AG04450 (cell line): ENCODE data around the gene CDK11B. TPM values are rescaled to one million over a fixed set of nuclear protein-coding genes. Genes with fewer than 3 reads are reported as not detected.

ENCODE experiments used
- CTCF ChIA-PET: fragments of 300-600, 350-600 bp; formaldehyde crosslinking; extraction: SDS; loops from one replicate; lab custom pipeline; 2022; ENCODE audit warnings: antibody characterized with exemption, inconsistent platforms; lab: Charles Lee
- POLR2A ChIA-PET: fragments of 350-600 bp; formaldehyde crosslinking; extraction: SDS; loops from one replicate; lab custom pipeline; 2021; ENCODE audit warnings: antibody characterized with exemption, inconsistent platforms; lab: Yijun Ruan, JAX
- DNase-seq: peaks from one replicate; pipeline ENCODE4 v3.0.0-alpha.2; 2011; ENCODE audit warnings: low read depth, low spot score
- H3K27ac ChIP-seq: one replicate; pipeline ENCODE4 v1.5.1; 2012; ENCODE audit warnings: low read depth, low read length, control low read depth
- H3K27me3 ChIP-seq: one replicate; pipeline ENCODE4 v1.6.0; 2012; ENCODE audit warnings: low read length; ENCODE audit not compliant: control insufficient read depth, insufficient read depth
- H3K4me3 ChIP-seq: 2 replicates; pipeline ENCODE4 v1.5.1; 2011; ENCODE audit warnings: mild to moderate bottlenecking, low read depth, low read length, control low read depth
- H3K9me3 ChIP-seq: 2 replicates; pipeline ENCODE4 v1.5.1; 2012; ENCODE audit warnings: low read length; ENCODE audit not compliant: control insufficient read depth, insufficient read depth
- CTCF ChIP-seq: IDR thresholded peaks from 2 replicates; pipeline ENCODE4 v1.5.1; 2011; ENCODE audit warnings: low read depth, low read length, control low read depth, inconsistent platforms
- polyA plus RNA-seq: library from polyadenylated mRNA; depleted of rRNA; stranded (reverse); fragments of >200 nt; gene quantifications from 2 replicates; pipeline ENCODE4 v1.2.3, GENCODE V29; 2011

Gene CDK11B
- polyA plus RNA-seq, 1 experiment = 6.7 TPM

GRCh38 chr1:1599030-1599934, 59.5 kb downstream of the CDK11B start:
- ChIA-PET CTCF (no interaction called here), POLR2A (no interaction called here)
- no peak overlapping the region for H3K27ac ChIP-seq
- peak overlapping the region; percentile 36; the same call in 1 of the 2 replicates for H3K4me3 ChIP-seq
- peaks cover 28% of the 10 kb centered on the region for H3K27me3 ChIP-seq
- TF ChIP-seq CTCF = no peak
- H3K9me3 ChIP-seq = no peaks in the 10 kb centered on the region; the same call in 1 of the 2 replicates
- DNase-seq = no peak

DNA sequence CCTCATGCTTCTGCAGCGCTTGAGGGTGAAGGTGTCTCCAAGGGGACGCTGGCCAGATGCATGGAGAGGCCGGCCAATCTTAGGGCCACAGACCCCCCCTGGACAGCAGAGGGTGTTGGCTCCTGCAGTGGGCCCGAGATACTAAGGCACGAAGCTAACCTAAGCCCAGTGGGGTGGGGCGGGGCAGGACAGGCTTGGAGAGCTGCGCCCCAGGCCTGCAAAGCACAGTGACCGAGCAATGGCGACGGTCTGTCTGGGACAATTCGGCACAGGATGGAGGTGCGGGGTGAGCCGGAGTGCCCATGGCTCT, 60.1 kb downstream of the CDK11B start:
- ChIA-PET POLR2A (no interaction called here), CTCF (no interaction called here)
- no peak for DNase-seq
- Histone ChIP-seq H3K9me3 (no peaks in the 10 kb centered on the region; the same call in 1 of the 2 replicates), H3K4me3 (no peak overlapping the region), H3K27me3 (peaks cover 28% of the 10 kb centered on the region), H3K27ac (no peak overlapping the region)
- TF ChIP-seq CTCF = no peak

- H3K4me3 ChIP-seq = no peak overlapping the region
- DNase-seq = no peak
- H3K27me3 ChIP-seq = peaks cover 28% of the 10 kb centered on the region
- POLR2A ChIA-PET = interaction anchor here (1.0 kb wide), 1 partner anchor 21 kb away, joined by 3 read pairs; no protein-coding TSS in a partner anchor
- no peak overlapping the region for H3K27ac ChIP-seq
- TF ChIP-seq CTCF = no peak
- H3K9me3 ChIP-seq = no peaks in the 10 kb centered on the region; the same call in 1 of the 2 replicates
- CTCF ChIA-PET = no interaction called here
Observed at GRCh38 chr1:1598051-1598719, 60.6 kb downstream of the CDK11B start.

- TF ChIP-seq CTCF = peak; percentile 46
- Histone ChIP-seq H3K27me3 (peaks cover 28% of the 10 kb centered on the region), H3K4me3 (no peak overlapping the region), H3K9me3 (no peaks in the 10 kb centered on the region; the same call in 1 of the 2 replicates), H3K27ac (no peak overlapping the region)
- ChIA-PET POLR2A (interaction anchor here (1.0 to 1.1 kb wide), 2 partner anchors 18 to 20 kb away, joined by 3 read pairs; partner anchors contain the start of gene MIB2), CTCF (no interaction called here)
- DNase-seq = no peak
Observed at GRCh38 chr1:1597275-1597930, 61.4 kb downstream of the CDK11B start.
